GM12878 (cell line): ENCODE results near the gene CMSS1. TPM values are rescaled to one million over a fixed set of nuclear protein-coding genes. Genes with fewer than 3 reads are reported as not detected.

Experiments used
- ATAC-seq: fragments of 200-7000 bp; cut with Tn5 transposase; 3 replicates; pipeline ENCODE4 v1.9.1; 2020; ENCODE audit warnings: mild to moderate bottlenecking, moderate library complexity
- BruUV-seq: library from RNA; stranded (reverse); fragments of 400-500 nt; replicated peaks from 2 replicates; lab custom pipeline; 2021; lab: Mats Ljungman, UMichigan
- CTCF ChIA-PET: fragments of 300-600 bp; sonication (Branson Sonifier 250); formaldehyde crosslinking; extraction: SDS; loops from one replicate; lab custom pipeline; 2021; ENCODE audit warnings: inconsistent platforms; lab: Yijun Ruan, JAX
- POLR2A ChIA-PET: fragments of 350-600 bp; formaldehyde crosslinking; extraction: SDS; loops from one replicate; lab custom pipeline; 2021; ENCODE audit warnings: inconsistent platforms; lab: Charles Lee
- RAD21 ChIA-PET: fragments of 300-600 bp; sonication (Branson Sonifier 250); formaldehyde crosslinking; loops from one replicate; lab custom pipeline; 2023; ENCODE audit warnings: antibody characterized with exemption; ENCODE audit not compliant: unreplicated experiment; lab: Charles Lee
- SMC1A ChIA-PET: fragments of 300-600 bp; sonication (Branson Sonifier 250); formaldehyde crosslinking; loops from one replicate; lab custom pipeline; 2023; ENCODE audit not compliant: unreplicated experiment, uncharacterized antibody; lab: Charles Lee
- DNase-seq: peaks from one replicate; pipeline ENCODE4 v3.0.0-alpha.2; 2011; ENCODE audit warnings: low read depth, low spot score
- FAIRE-seq: peaks from 3 replicates; lab custom pipeline; 2011; peaks lifted over from hg19 to GRCh38; lab: Jason Lieb, UNC
- H2AFZ ChIP-seq: 2 replicates; pipeline ENCODE4 v1.6.0; 2011; ENCODE audit warnings: low read depth, low read length, control low read depth; ENCODE audit not compliant: control insufficient read depth
- H3K27ac ChIP-seq: 2 replicates; pipeline ENCODE4 v1.5.1; 2011; ENCODE audit warnings: control low read depth; ENCODE audit not compliant: control insufficient read depth, insufficient read depth
- H3K27me3 ChIP-seq, 2 experiments: replicated peaks in 1 of 2; 2 replicates each; pipeline versions ENCODE4 v1.6.0 to v1.6.1; 2011; ENCODE audit warnings: low read length in 1 of 2; ENCODE audit not compliant: control insufficient read depth in 2 of 2, insufficient read depth in 2 of 2
- H3K36me3 ChIP-seq, 2 experiments: 2 replicates each; pipeline ENCODE4 v1.5.1; 2011; ENCODE audit warnings: low read length in 1 of 2; ENCODE audit not compliant: control insufficient read depth in 2 of 2, insufficient read depth in 2 of 2
- H3K4me1 ChIP-seq: 2 replicates; pipeline ENCODE4 v1.6.1; 2011; ENCODE audit warnings: mild to moderate bottlenecking, low read length, moderate library complexity, mixed read lengths; ENCODE audit not compliant: control insufficient read depth, insufficient read depth
- H3K4me2 ChIP-seq: 2 replicates; pipeline ENCODE4 v1.6.0; 2011; ENCODE audit warnings: control low read depth; ENCODE audit not compliant: control insufficient read depth, insufficient read depth
- H3K4me3 ChIP-seq: fragments of 200-600 bp; sonication (generic); 2 replicates; pipeline ENCODE4 v1.5.1; 2016
- H3K79me2 ChIP-seq: 2 replicates; pipeline ENCODE4 v1.6.0; 2011; ENCODE audit warnings: low read length; ENCODE audit not compliant: control insufficient read depth, insufficient read depth
- H3K9ac ChIP-seq: 2 replicates; pipeline ENCODE4 v1.8.0; 2011; ENCODE audit warnings: low read length, control low read depth, mixed read lengths; ENCODE audit not compliant: control insufficient read depth, insufficient read depth
- H3K9me3 ChIP-seq: replicated peaks from 3 replicates; pipeline ENCODE4 v1.5.1; 2011; ENCODE audit warnings: mild to moderate bottlenecking, low read length; ENCODE audit not compliant: control insufficient read depth, insufficient read depth
- H4K20me1 ChIP-seq: 2 replicates; pipeline ENCODE4 v1.6.0; 2011; ENCODE audit not compliant: control insufficient read depth, insufficient read depth
- BACH1 ChIP-seq: fragments of 450-650 bp; IDR thresholded peaks from 2 replicates; pipeline ENCODE4 v1.6.1; 2017; ENCODE audit warnings: mild to moderate bottlenecking, borderline replicate concordance
- CBFB ChIP-seq: IDR thresholded peaks from 2 replicates; pipeline ENCODE4 v1.6.1; 2016; ENCODE audit warnings: antibody characterized with exemption, low read depth
- CREB1 ChIP-seq: IDR thresholded peaks from 2 replicates; pipeline ENCODE4 v1.6.1; 2012; ENCODE audit warnings: low read depth, mild to moderate bottlenecking, inconsistent platforms
- EED ChIP-seq: sonication (generic); IDR thresholded peaks from 2 replicates; pipeline ENCODE4 v1.6.1; 2016; ENCODE audit warnings: antibody characterized with exemption, low read depth
- JUNB ChIP-seq: IDR thresholded peaks from 2 replicates; pipeline ENCODE4 v1.6.1; 2016; ENCODE audit warnings: antibody characterized with exemption, mild to moderate bottlenecking
- NFYA ChIP-seq: IDR thresholded peaks from 2 replicates; pipeline ENCODE4 v1.6.1; 2011; ENCODE audit warnings: low read depth, mild to moderate bottlenecking, low read length, improper control_type of control experiment, borderline replicate concordance
- PAX8 ChIP-seq: fragments of 450-650 bp; IDR thresholded peaks from 2 replicates; pipeline ENCODE4 v1.6.1; 2017; ENCODE audit warnings: mild to moderate bottlenecking, moderate library complexity
- POU2F2 ChIP-seq: IDR thresholded peaks from 3 replicates; pipeline ENCODE4 v1.6.1; 2011; ENCODE audit warnings: low read depth, mild to moderate bottlenecking, low read length, borderline replicate concordance
- RAD51 ChIP-seq: fragments of 450-650 bp; IDR thresholded peaks from 2 replicates; pipeline ENCODE4 v1.6.1; 2016; ENCODE audit warnings: moderate library complexity, mild to moderate bottlenecking, inconsistent platforms
- RB1 ChIP-seq: fragments of 450-650 bp; formaldehyde crosslinking; IDR thresholded peaks from 2 replicates; pipeline ENCODE4 v1.6.1; 2017; ENCODE audit warnings: mild to moderate bottlenecking, borderline replicate concordance
- ZNF622 ChIP-seq: fragments of 450-650 bp; IDR thresholded peaks from 2 replicates; pipeline ENCODE4 v1.6.1; 2017; ENCODE audit warnings: mild to moderate bottlenecking, inconsistent platforms
- in situ Hi-C: fragments of 300-500 bp; cut with MboI; formaldehyde crosslinking; loops from 9 replicates; pipeline ENCODE4 v1.14.3; 2018; ENCODE audit warnings: mixed read lengths
- intact Hi-C: fragments of 100-400 bp; cut with micrococcal nuclease; formaldehyde crosslinking; loops from one replicate; pipeline ENCODE4 v1.14.2; 2022; ENCODE audit not compliant: unreplicated experiment
- polyA plus RNA-seq, 11 experiments: library from polyadenylated mRNA; depleted of rRNA in 4 of 11; unstranded in 6 of 11; stranded (reverse) in 5 of 11; fragments of >200 nt; fragmentation: Nextera tagmentation in 4 of 11; fragmentation: Illumina TruSeq in 1 of 11; extraction: Ambion mirVana in 4 of 11; extraction: Trizol in 1 of 11; gene quantifications; 1 replicate in 1 of 11; 2 replicates in 10 of 11; pipeline versions ENCODE4 v1.2.1 to v1.2.3, GENCODE V29; 2011 to 2016; ENCODE audit warnings: inconsistent platforms in 2 of 11, missing spikeins in 2 of 11, low read depth in 1 of 11
- total RNA-seq, 4 experiments: library from RNA; depleted of rRNA in 3 of 4; stranded (reverse); fragments of >200 nt in 3 of 4; fragmentation: Illumina TruSeq in 1 of 4; extraction: Trizol in 1 of 4; gene quantifications; 2 replicates each; pipeline versions ENCODE4 v1.2.1 to v1.2.3, GENCODE V29; 2013 to 2021
- TF ChIP-seq, protein P1 (sequence below): IDR thresholded peaks from 2 replicates; pipeline ENCODE4 v1.6.1; 2012; ENCODE audit warnings: low read length, inconsistent platforms
- TF ChIP-seq, protein P2 (sequence below): fragments of 450-650 bp; IDR thresholded peaks from 2 replicates; pipeline ENCODE4 v1.6.1; 2016; ENCODE audit warnings: mild to moderate bottlenecking
- TF ChIP-seq, protein P3 (sequence below): fragments of 450-650 bp; IDR thresholded peaks from 2 replicates; pipeline ENCODE4 v1.6.1; 2016; ENCODE audit warnings: mild to moderate bottlenecking, moderate library complexity, borderline replicate concordance

Gene CMSS1
- total and polyA plus RNA-seq, 10 of the 15 experiments (the other 5 are each of a cell fraction or from before 2014, with no cell fraction given), result 31.0 to 118 (median 70.1) TPM

DNA sequence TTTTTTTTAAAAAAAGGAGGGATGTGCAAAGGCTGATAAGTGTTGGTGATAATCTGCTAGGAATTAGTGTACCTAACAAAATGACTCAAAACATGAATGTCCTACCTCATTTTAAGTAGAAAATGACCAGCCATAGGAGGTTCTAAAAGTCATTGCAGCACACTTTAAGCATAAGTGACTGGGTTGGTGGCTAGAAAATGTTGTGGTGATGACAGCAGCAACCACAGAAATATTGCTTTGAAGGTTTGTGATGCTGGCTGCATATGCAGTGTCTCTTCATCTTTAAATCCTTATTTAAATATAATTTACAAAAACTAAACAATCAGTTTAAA lies 55.2 kb downstream of the CMSS1 start:
- DNase-seq (peak; percentile 50), ATAC-seq (peak; percentile 78), FAIRE-seq (peak; percentile 86)
- Histone ChIP-seq H3K4me1 (peaks cover 26% of the 10 kb centered on the region), H3K9me3 (no peaks in the 10 kb centered on the region), H3K4me3 (0 out of 2 replicates have a peak overlapping the region, but pooled peaks have one; percentile 38), H2AFZ (no peak overlapping the region), H3K27ac (peak overlapping the region; percentile 17; the same call in 1 of the 2 replicates), H3K4me2 (no peak overlapping the region), H3K79me2 (peaks cover 21% of the 10 kb centered on the region), H3K36me3 (no peaks in the 10 kb centered on the region), H3K9ac (no peak overlapping the region), H3K27me3 (no peaks in the 10 kb centered on the region), H4K20me1 (no peaks in the 10 kb centered on the region)
- ChIA-PET SMC1A (interaction anchor here (0.6 to 1.5 kb wide), 3 partner anchors 22 to 1118 kb away, joined by 4 read pairs; no protein-coding TSS in a partner anchor), POLR2A (interaction anchor here (1.5 kb wide), 1 partner anchor 22 kb away, joined by 3 read pairs; no protein-coding TSS in a partner anchor), CTCF (interaction anchor here (0.6 to 1.6 kb wide), 3 partner anchors 9 to 36 kb away, joined by 3 read pairs; no protein-coding TSS in a partner anchor), RAD21 (interaction anchor here (0.9 to 1.4 kb wide), 2 partner anchors 29 to 64 kb away, joined by 3 to 4 read pairs; no protein-coding TSS in a partner anchor)
- intact Hi-C loops, result loop anchor here (2.0 kb wide), 1 partner anchor 174 kb away; no protein-coding TSS in a partner anchor
- no TSS peak for BruUV-seq
- in situ Hi-C loops, result no loop called here
- TF ChIP-seq JUNB (peak; percentile 100), EED (peak; percentile 79), PAX8 (no peak), NFYA (no peak), BACH1 (peak; percentile 68), RB1 (no peak), CREB1 (peak; percentile 82), POU2F2 (peak; percentile 65; the same call in 1 of the 3 replicates), ZNF622 (no peak), CBFB (peak; percentile 88), RAD51 (no peak)
- TF ChIP-seq, protein P1, sequence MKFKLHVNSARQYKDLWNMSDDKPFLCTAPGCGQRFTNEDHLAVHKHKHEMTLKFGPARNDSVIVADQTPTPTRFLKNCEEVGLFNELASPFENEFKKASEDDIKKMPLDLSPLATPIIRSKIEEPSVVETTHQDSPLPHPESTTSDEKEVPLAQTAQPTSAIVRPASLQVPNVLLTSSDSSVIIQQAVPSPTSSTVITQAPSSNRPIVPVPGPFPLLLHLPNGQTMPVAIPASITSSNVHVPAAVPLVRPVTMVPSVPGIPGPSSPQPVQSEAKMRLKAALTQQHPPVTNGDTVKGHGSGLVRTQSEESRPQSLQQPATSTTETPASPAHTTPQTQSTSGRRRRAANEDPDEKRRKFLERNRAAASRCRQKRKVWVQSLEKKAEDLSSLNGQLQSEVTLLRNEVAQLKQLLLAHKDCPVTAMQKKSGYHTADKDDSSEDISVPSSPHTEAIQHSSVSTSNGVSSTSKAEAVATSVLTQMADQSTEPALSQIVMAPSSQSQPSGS, result peak; percentile 91
- TF ChIP-seq, protein P2, sequence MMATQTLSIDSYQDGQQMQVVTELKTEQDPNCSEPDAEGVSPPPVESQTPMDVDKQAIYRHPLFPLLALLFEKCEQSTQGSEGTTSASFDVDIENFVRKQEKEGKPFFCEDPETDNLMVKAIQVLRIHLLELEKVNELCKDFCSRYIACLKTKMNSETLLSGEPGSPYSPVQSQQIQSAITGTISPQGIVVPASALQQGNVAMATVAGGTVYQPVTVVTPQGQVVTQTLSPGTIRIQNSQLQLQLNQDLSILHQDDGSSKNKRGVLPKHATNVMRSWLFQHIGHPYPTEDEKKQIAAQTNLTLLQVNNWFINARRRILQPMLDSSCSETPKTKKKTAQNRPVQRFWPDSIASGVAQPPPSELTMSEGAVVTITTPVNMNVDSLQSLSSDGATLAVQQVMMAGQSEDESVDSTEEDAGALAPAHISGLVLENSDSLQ, result peak; percentile 46; the same call in 1 of the 2 replicates
- TF ChIP-seq, protein P3, sequence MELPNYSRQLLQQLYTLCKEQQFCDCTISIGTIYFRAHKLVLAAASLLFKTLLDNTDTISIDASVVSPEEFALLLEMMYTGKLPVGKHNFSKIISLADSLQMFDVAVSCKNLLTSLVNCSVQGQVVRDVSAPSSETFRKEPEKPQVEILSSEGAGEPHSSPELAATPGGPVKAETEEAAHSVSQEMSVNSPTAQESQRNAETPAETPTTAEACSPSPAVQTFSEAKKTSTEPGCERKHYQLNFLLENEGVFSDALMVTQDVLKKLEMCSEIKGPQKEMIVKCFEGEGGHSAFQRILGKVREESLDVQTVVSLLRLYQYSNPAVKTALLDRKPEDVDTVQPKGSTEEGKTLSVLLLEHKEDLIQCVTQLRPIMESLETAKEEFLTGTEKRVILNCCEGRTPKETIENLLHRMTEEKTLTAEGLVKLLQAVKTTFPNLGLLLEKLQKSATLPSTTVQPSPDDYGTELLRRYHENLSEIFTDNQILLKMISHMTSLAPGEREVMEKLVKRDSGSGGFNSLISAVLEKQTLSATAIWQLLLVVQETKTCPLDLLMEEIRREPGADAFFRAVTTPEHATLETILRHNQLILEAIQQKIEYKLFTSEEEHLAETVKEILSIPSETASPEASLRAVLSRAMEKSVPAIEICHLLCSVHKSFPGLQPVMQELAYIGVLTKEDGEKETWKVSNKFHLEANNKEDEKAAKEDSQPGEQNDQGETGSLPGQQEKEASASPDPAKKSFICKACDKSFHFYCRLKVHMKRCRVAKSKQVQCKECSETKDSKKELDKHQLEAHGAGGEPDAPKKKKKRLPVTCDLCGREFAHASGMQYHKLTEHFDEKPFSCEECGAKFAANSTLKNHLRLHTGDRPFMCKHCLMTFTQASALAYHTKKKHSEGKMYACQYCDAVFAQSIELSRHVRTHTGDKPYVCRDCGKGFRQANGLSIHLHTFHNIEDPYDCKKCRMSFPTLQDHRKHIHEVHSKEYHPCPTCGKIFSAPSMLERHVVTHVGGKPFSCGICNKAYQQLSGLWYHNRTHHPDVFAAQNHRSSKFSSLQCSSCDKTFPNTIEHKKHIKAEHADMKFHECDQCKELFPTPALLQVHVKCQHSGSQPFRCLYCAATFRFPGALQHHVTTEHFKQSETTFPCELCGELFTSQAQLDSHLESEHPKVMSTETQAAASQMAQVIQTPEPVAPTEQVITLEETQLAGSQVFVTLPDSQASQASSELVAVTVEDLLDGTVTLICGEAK, result no peak
